Activated CD8-positive, alpha-beta memory T cell treated with anti-CD3 and anti-CD28 coated beads, Interleukin-2, amount 50 U/mL, for 24 hours (primary cell): ENCODE measurements around the gene RHBDD1.
"Not testable (repeated sequence)": the region's sequence is repeated elsewhere in the genome, so short reads cannot be mapped to it uniquely, and the experiment has no call there.

Experiments used
- DNase-seq: peaks from one replicate; pipeline ENCODE4 v3.0.0-alpha.2; 2020; ENCODE audit errors: extremely low read depth

The RHBDD1 gene

GRCh38 chr2:226799976-226800940 lies 35.6 kb upstream of the RHBDD1 start:
- no peak for DNase-seq

DNA sequence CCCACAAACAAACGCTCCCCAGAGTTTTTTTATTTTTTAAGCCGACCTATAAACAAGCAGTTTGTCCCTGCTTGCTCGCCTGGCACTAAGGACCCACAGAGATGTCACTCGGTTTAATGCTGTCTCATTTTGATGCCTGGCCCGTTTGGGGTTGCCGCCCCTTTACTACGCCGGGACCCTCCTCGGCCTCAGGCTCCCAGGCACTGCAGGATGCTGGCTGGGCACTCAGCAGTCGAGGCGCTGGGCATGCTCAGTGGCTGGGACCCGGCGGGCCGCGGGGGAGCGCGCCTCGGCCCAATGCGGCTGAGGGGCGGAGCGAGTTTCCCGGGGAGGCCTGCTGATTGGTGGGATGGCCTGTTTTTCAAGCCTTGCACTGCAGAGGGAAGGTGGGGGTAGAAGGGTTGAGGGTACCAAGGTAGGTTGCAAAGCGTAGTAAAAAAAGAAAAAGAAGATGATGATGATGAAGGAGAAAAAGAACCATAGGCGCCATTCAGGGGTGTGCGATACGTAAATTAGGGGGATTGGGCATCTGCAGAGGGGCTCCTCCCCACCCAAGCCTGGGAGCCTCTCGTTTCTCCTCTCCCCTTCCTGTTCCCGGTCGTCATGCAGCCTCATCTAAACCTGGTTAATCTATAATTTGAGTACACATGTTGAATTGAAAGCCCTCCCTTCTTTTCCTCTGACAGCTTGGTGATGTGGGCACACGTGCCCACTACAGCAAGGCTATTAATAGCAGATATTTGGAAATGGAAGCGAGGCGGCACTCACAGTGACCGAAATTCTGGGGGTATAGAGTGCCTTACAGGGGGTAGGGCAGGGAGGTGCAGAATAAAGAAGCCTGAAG lies 34.7 kb upstream of the RHBDD1 start:
- DNase-seq, result peak; percentile 66

GRCh38 chr2:226802573-226802972 lies 33.3 kb upstream of the RHBDD1 start:
- no peak for DNase-seq

DNA sequence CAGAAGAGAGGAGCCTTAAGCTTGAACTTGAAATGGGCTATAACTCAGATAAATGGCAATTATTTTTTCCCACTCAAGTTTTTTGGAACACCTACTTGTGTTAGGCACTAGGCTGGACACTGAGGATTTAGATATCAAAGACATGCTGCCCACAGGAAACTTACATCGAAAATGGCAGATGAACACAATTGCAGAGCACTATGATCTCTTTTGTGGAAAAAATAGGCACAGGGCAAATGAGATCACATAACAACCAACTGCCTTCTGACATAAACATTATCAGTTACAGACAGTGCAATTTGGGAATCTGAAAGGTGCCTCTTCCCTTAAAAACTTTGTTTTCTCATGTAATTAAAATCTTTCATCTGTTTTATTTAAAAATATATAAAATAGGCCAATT lies 32.4 kb upstream of the RHBDD1 start:
- no peak for DNase-seq

- DNase-seq, result no peak
Observed at GRCh38 chr2:226813148-226813701, 22.6 kb upstream of the RHBDD1 start.

DNA sequence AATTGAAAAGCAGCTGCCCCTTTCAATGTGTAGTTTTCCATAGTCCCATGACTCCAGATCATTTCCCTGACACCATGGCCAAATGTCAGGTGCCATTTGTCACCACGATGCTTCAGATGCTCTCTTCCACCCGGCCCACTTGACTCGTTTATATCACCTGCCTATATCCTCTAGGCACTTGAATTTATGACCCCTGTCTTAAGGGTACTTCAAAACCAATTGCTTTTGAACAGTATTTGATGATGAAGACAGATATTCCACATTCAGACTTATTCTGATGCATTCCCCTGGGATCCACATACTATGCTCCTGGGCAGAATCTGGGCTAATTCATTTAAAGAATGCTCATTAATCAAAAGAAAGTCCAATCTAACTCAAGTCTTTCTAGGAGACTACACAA lies 16.9 kb upstream of the RHBDD1 start:
- no peak for DNase-seq

- DNase-seq, result no peak
Observed at GRCh38 chr2:226825056-226825455, 10.8 kb upstream of the RHBDD1 start.

DNA sequence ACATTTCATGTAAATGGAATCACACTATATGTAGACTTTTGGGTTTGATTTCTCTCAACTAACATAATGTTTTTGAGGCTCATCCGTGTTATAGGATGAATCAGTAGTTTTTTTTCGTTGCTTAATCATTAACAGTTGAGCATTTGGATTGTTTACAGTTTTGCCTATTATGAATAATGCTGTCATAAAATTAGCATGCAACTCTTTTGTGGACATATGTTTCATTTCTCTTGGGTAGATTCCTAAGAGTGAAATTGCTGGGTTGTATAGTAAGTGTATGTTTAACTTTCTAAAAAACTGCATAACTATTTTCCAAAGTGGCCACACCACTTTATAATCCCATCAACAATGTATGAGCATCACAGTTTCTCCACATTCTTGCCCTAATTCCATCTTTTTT lies 7.7 kb upstream of the RHBDD1 start:
- DNase-seq, result no peak

GRCh38 chr2:226829721-226830631 lies 5.9 kb upstream of the RHBDD1 start:
- no peak for DNase-seq

- DNase-seq, result no peak
Observed at GRCh38 chr2:226831266-226831665, 4.6 kb upstream of the RHBDD1 start.

DNA sequence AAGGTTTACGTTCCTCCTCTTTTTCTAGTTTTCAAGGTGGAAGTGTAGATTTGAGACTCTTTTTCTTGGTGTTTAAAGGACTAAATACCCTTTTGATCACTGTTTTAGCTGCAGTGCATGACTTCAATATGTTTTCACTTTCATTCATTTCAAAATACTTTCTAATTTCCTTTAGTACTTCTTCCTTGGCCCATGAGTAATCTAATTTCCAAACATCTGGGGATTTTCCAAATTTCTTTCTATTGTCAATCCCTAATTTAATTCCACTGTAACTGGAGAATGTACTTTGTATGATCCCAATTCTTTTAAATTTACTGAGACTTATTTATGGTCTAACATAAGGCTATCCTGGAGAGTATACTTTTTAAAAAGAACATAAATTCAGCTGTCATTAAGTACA lies 3.8 kb upstream of the RHBDD1 start:
- no peak for DNase-seq

GRCh38 chr2:226834880-226835279 lies 974 bp upstream of the RHBDD1 start:
- not testable (repeated sequence) for DNase-seq

DNA sequence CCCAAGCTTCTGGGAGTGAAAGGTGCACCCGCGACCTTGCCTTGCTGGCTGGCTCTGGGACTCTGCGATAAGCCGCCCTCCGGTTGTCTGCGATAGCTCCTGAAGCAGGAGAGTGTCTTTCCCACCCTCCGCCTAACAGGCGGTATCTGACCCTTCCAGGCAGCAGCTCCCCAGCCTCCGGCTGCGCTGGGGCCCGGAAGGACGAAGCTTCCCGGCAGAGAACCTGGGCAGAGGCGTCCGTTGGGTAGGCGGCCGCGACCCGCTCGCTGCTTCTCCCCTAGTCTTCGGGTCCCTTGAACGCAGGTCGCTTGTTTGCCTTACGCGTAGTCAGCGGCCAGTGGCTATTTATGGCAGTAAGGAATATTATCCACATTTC lies 446 bp upstream of the RHBDD1 start:
- no peak for DNase-seq

DNA sequence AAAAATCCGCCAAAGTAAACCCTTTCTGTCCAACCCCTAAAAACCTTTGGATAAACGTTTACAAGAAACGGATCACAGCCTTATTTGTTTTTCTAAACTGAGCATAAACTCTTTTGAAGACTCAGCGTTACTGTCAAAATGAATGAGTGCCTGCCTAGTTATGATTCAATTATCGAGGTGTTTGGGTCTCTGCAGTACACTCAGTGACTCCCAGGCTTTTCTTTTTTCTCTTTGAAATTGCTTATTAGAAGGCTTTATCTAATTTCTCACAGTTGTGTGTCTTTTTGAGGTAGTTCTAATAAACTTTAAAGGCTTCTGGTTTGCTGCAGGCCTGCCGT lies 663 bp downstream of the RHBDD1 start:
- no peak for DNase-seq

GRCh38 chr2:226837334-226837733 lies 1.5 kb downstream of the RHBDD1 start:
- DNase-seq, result no peak

DNA sequence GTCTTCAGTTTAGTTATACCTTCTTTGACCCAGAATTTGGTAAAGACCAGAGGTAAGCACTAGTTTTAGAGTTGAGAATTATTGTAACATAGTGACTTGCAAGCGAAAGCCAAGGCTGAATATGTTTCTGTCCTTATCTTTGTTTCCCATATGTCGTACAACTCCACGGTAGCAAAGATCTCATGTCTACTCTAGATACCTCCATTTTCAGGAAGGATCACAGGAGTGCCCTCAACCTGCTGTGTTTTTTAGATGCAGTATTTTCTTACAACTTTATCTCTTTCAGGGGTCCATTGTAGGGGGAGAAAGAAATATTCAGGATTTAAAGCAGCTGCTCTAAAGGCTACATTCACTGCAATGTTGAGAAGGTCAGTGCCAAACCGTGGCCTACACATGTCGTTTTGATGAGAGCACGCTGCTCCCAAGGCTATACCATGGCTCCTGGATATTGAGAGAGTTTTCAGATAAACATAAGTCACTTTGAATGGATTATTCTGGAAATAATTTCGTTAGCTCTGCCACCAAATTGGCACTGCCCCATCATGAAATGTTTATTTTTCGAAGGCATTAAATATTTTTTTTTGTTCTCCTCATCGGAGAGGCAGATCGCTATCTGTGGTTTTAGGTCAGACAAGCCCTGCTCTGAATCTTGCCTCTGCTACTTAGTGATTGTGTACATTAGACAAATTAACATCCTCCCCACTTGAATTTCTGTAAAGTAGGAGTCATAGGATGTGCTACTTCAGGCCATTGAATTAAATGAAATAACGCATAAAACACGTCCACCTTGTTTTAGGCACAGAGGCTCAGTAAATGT lies 2.1 kb downstream of the RHBDD1 start:
- DNase-seq, result no peak

GRCh38 chr2:226838722-226839121 lies 2.9 kb downstream of the RHBDD1 start:
- DNase-seq, result no peak

DNA sequence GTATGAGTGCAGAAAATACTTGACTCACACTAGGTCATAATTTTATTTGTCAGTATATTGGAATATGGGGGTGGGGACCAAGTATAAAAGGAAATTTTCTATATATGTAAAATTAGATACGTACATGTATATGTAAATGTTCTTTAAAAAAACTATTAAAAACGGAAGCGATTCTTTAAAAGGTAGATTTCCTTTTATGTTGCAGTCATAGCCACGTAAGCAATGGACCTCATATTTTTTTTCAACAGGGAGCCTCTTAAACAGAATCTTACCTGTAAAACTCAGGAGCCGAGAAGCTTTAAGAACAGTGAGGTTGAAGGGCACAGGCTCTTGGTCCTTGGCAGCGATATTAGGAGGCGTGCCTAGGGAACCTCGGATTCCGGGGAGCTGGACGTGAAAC lies 3.3 kb downstream of the RHBDD1 start:
- DNase-seq, result no peak

- DNase-seq, result no peak
Observed at GRCh38 chr2:226839951-226840350, 4.1 kb downstream of the RHBDD1 start.

GRCh38 chr2:226843001-226843400 lies 7.1 kb downstream of the RHBDD1 start:
- not testable (repeated sequence) for DNase-seq
